Sigmoid colon (tissue), 3 donors: Measurements from ENCODE around the gene CALU.

Experiments used
- POLR2A ChIP-seq, 2 donors: fragments of 450-650 bp; IDR thresholded peaks; one replicate each; pipeline ENCODE4 v1.6.1; 2016; ENCODE audit warnings: antibody characterized with exemption in 2 of 2, mild to moderate bottlenecking in 2 of 2, moderate library complexity in 2 of 2
- TF ChIP-seq, protein P1 (sequence below), 4 experiments: fragments of 450-650 bp in 3 of 4; fragments of 200-600 bp in 1 of 4; IDR thresholded peaks; one replicate each; pipeline ENCODE4 v1.5.1; 2016 to 2019; ENCODE audit warnings: antibody characterized with exemption in 4 of 4, mild to moderate bottlenecking in 3 of 4, moderate library complexity in 2 of 4

DNA sequence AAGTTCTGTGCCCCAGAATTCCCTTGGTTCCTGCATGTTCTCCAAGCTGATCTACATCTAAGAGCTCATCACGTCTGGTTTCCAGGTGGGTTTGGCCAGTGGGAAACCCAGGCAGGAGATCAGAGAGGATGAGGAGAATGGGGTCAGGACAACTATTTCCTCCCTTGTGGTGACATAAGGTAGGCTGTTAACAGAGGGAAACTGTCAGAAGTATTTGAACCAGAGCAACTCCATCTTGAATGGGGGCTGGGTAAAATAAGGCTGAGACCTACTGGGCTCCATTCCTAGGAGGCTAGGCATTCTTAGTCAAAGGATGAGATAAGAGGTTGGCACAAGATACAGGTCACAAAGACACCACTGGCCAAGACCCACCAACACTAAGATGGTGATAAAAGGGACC is 47.9 kb upstream of the CALU start:
- TF ChIP-seq POLR2A (IDR thresholded peaks at IDR 0.05), result no peak
- TF ChIP-seq, protein P1, sequence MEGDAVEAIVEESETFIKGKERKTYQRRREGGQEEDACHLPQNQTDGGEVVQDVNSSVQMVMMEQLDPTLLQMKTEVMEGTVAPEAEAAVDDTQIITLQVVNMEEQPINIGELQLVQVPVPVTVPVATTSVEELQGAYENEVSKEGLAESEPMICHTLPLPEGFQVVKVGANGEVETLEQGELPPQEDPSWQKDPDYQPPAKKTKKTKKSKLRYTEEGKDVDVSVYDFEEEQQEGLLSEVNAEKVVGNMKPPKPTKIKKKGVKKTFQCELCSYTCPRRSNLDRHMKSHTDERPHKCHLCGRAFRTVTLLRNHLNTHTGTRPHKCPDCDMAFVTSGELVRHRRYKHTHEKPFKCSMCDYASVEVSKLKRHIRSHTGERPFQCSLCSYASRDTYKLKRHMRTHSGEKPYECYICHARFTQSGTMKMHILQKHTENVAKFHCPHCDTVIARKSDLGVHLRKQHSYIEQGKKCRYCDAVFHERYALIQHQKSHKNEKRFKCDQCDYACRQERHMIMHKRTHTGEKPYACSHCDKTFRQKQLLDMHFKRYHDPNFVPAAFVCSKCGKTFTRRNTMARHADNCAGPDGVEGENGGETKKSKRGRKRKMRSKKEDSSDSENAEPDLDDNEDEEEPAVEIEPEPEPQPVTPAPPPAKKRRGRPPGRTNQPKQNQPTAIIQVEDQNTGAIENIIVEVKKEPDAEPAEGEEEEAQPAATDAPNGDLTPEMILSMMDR (IDR thresholded peaks at IDR 0.05), result no peak
